Measurements from ENCODE around the gene GRPR.

GRCh38 chrX:16188687-16189086 lies 65.3 kb downstream of the GRPR start:
- TF ChIP-seq CTCF (IDR thresholded peaks at IDR 0.05) (no peak), POLR2A (IDR thresholded peaks at IDR 0.05) (no peak)
